Progenitor cell of endocrine pancreas (in vitro differentiated cells): Measurements from ENCODE around the gene LPP. TPM values are rescaled to one million over a fixed set of nuclear protein-coding genes. Genes with fewer than 3 reads are reported as not detected.

Source experiments
- DNase-seq: peaks from one replicate; pipeline ENCODE4 v3.0.0; 2021; ENCODE audit warnings: low spot score; ENCODE audit not compliant: unreplicated experiment
- H3K27ac Mint-ChIP-seq: 2 replicates; pipeline ENCODE4 v1.8.0; 2021; ENCODE audit warnings: mild to moderate bottlenecking, moderate library complexity, mixed read lengths
- H3K27me3 Mint-ChIP-seq: 2 replicates; pipeline ENCODE4 v1.8.0; 2021; ENCODE audit warnings: mixed read lengths
- H3K36me3 Mint-ChIP-seq: 2 replicates; pipeline ENCODE4 v1.8.0; 2022; ENCODE audit warnings: mixed read lengths; ENCODE audit not compliant: insufficient read depth
- H3K4me1 Mint-ChIP-seq: 2 replicates; pipeline ENCODE4 v1.8.0; 2021; ENCODE audit warnings: low read depth, mixed read lengths
- H3K4me3 Mint-ChIP-seq: 2 replicates; pipeline ENCODE4 v1.8.0; 2021; ENCODE audit warnings: low read depth, mild to moderate bottlenecking, moderate library complexity, mixed read lengths
- H3K9me3 Mint-ChIP-seq: 2 replicates; pipeline ENCODE4 v1.8.0; 2021; ENCODE audit warnings: low read depth, mixed read lengths
- total RNA-seq: library from RNA; stranded (reverse); gene quantifications from 2 replicates; pipeline ENCODE4 v1.2.1, GENCODE V29; 2021
- TF ChIP-seq, protein P1 (sequence below): fragments of 200-600 bp; sonication (generic); IDR thresholded peaks from one replicate; pipeline ENCODE4 v1.5.0; 2021; ENCODE audit warnings: antibody characterized with exemption, mild to moderate bottlenecking; ENCODE audit not compliant: unreplicated experiment

Gene LPP
- total RNA-seq, 1 donor from 2014 or later, result 131 TPM

- Mint-ChIP-seq H3K9me3 (peaks cover 7% of the 10 kb centered on the region), H3K4me1 (peaks cover 2% of the 10 kb centered on the region), H3K4me3 (no peak overlapping the region), H3K27ac (no peak overlapping the region), H3K36me3 (no peaks in the 10 kb centered on the region), H3K27me3 (no peaks in the 10 kb centered on the region)
- DNase-seq, result no peak
- TF ChIP-seq, protein P1, sequence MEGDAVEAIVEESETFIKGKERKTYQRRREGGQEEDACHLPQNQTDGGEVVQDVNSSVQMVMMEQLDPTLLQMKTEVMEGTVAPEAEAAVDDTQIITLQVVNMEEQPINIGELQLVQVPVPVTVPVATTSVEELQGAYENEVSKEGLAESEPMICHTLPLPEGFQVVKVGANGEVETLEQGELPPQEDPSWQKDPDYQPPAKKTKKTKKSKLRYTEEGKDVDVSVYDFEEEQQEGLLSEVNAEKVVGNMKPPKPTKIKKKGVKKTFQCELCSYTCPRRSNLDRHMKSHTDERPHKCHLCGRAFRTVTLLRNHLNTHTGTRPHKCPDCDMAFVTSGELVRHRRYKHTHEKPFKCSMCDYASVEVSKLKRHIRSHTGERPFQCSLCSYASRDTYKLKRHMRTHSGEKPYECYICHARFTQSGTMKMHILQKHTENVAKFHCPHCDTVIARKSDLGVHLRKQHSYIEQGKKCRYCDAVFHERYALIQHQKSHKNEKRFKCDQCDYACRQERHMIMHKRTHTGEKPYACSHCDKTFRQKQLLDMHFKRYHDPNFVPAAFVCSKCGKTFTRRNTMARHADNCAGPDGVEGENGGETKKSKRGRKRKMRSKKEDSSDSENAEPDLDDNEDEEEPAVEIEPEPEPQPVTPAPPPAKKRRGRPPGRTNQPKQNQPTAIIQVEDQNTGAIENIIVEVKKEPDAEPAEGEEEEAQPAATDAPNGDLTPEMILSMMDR, result no peak
Observed at GRCh38 chr3:188801393-188801792, 647.4 kb downstream of the LPP start.

GRCh38 chr3:188802645-188803044, 648.7 kb downstream of the LPP start:
- Mint-ChIP-seq H3K4me3 (no peak overlapping the region), H3K9me3 (peaks cover 16% of the 10 kb centered on the region), H3K36me3 (peaks cover 10% of the 10 kb centered on the region), H3K4me1 (peaks cover 2% of the 10 kb centered on the region), H3K27me3 (no peaks in the 10 kb centered on the region), H3K27ac (no peak overlapping the region)
- DNase-seq, result no peak
- TF ChIP-seq, protein P1, result no peak

- Mint-ChIP-seq H3K36me3 (peaks cover 26% of the 10 kb centered on the region), H3K4me3 (no peak overlapping the region), H3K27ac (no peak overlapping the region), H3K9me3 (peaks cover 36% of the 10 kb centered on the region), H3K27me3 (no peaks in the 10 kb centered on the region), H3K4me1 (peaks cover 2% of the 10 kb centered on the region)
- DNase-seq, result no peak
- TF ChIP-seq, protein P1, result no peak
Observed at GRCh38 chr3:188807006-188807405, 653.0 kb downstream of the LPP start.

DNA sequence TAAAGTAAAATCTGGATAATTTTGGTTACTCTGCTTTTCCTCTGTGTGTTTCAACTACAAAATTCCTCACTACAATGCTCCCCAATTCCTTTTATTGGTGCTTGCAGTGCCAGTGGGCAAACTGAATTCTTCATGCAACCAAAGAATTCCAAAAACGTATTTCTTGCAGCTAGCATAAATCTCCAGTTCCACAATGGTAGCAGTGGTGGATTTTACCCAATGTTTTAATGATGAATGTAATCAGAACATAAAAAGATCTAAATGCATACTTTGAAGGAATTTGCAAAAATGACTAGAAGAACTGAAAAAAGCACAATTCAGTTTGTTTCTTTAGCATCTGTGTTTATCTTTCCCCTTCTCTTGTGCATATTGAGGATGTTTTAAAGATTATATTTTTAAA, 658.2 kb downstream of the LPP start:
- Mint-ChIP-seq H3K4me1 (peaks cover 8% of the 10 kb centered on the region), H3K27ac (no peak overlapping the region), H3K27me3 (no peaks in the 10 kb centered on the region), H3K4me3 (no peak overlapping the region), H3K36me3 (peaks cover 20% of the 10 kb centered on the region), H3K9me3 (peaks cover 24% of the 10 kb centered on the region)
- no peak for DNase-seq
- TF ChIP-seq, protein P1, result no peak

DNA sequence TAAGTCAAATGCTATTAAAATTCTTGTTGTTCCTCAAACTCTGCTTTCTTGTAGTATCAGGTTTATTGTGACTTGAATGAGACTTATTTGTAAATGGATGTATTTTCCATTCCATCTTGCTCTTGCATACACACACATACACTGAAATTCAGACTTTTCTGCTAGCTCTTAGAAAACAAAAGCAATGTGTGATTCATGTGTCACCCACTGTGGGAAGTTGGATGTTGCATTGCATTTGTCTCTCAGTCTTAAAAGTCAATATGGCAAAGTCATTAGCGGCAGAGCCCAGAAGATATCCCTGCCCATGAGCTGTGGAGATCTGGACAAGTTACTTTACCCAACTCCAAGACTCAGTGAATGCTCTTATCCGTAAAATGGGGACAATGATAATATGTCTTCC, 660.6 kb downstream of the LPP start:
- Mint-ChIP-seq H3K36me3 (peaks cover 2% of the 10 kb centered on the region), H3K27me3 (no peaks in the 10 kb centered on the region), H3K4me3 (no peak overlapping the region), H3K27ac (peak overlapping the region; percentile 60), H3K4me1 (peaks cover 19% of the 10 kb centered on the region), H3K9me3 (peaks cover 5% of the 10 kb centered on the region)
- no peak for DNase-seq
- TF ChIP-seq, protein P1, result no peak
